Activated T-cell treated with anti-CD3 and anti-CD28 coated beads, Interleukin-2, amount 50 U/mL, for 4 hours (primary cell): Measurements from ENCODE around the gene ABCG8. TPM values are rescaled to one million over a fixed set of nuclear protein-coding genes. Genes with fewer than 3 reads are reported as not detected.
"Not testable (repeated sequence)": the region's sequence is repeated elsewhere in the genome, so short reads cannot be mapped to it uniquely, and the experiment has no call there.

Source experiments
- ATAC-seq, 2 donors: fragments of 200-7000 bp; cut with Tn5 transposase; one replicate each; pipeline ENCODE4 v1.10.0; 2021
- DNase-seq: peaks from one replicate; pipeline ENCODE4 v3.0.0-alpha.2; 2020
- H3K27me3 Mint-ChIP-seq: one replicate; pipeline ENCODE4 v1.8.0; 2021; ENCODE audit warnings: low read depth, mixed read lengths
- H3K36me3 Mint-ChIP-seq: one replicate; pipeline ENCODE4 v1.8.0; 2022; ENCODE audit warnings: mixed read lengths; ENCODE audit not compliant: insufficient read depth
- H3K4me1 Mint-ChIP-seq: one replicate; pipeline ENCODE4 v1.8.0; 2021; ENCODE audit warnings: low read depth, mixed read lengths
- H3K4me3 Mint-ChIP-seq: one replicate; pipeline ENCODE4 v1.8.0; 2021; ENCODE audit warnings: mild to moderate bottlenecking, moderate library complexity, mixed read lengths
- H3K9me3 Mint-ChIP-seq: one replicate; pipeline ENCODE4 v1.8.0; 2021; ENCODE audit warnings: mixed read lengths
- total RNA-seq, 3 donors: library from RNA; stranded (reverse); gene quantifications; one replicate each; pipeline ENCODE4 v1.2.1, GENCODE V29; 2021

The ABCG8 gene
- total RNA-seq, 3 donors from 2014 or later, result 0.05 TPM; not detected in 2

- Mint-ChIP-seq H3K27me3 (no peaks in the 10 kb centered on the region), H3K36me3 (peaks cover 42% of the 10 kb centered on the region), H3K9me3 (no peaks in the 10 kb centered on the region), H3K4me1 (no peaks in the 10 kb centered on the region), H3K4me3 (no peak overlapping the region)
- ATAC-seq (no peak), DNase-seq (no peak)
Observed at GRCh38 chr2:43898134-43898837, 59.5 kb downstream of the ABCG8 start.

GRCh38 chr2:43898838-43899346 is 60.1 kb downstream of the ABCG8 start:
- no peak for DNase-seq
- ATAC-seq, result no peak
- H3K27me3 Mint-ChIP-seq, result no peaks in the 10 kb centered on the region
- peaks cover 38% of the 10 kb centered on the region for H3K36me3 Mint-ChIP-seq
- no peaks in the 10 kb centered on the region for H3K9me3 Mint-ChIP-seq
- no peak overlapping the region for H3K4me3 Mint-ChIP-seq
- no peaks in the 10 kb centered on the region for H3K4me1 Mint-ChIP-seq

- Mint-ChIP-seq H3K9me3 (no peaks in the 10 kb centered on the region), H3K36me3 (peaks cover 36% of the 10 kb centered on the region), H3K27me3 (no peaks in the 10 kb centered on the region), H3K4me3 (no peak overlapping the region), H3K4me1 (no peaks in the 10 kb centered on the region)
- no peak for ATAC-seq
- DNase-seq, result no peak
Observed at GRCh38 chr2:43899589-43899988, 60.8 kb downstream of the ABCG8 start.

GRCh38 chr2:43905371-43905803 is 66.6 kb downstream of the ABCG8 start:
- DNase-seq (no peak), ATAC-seq (peak; percentile 43 to 59)
- Mint-ChIP-seq H3K4me1 (peaks cover 7% of the 10 kb centered on the region), H3K36me3 (peaks cover 46% of the 10 kb centered on the region), H3K4me3 (no peak overlapping the region), H3K27me3 (no peaks in the 10 kb centered on the region), H3K9me3 (no peaks in the 10 kb centered on the region)

- no peaks in the 10 kb centered on the region for H3K9me3 Mint-ChIP-seq
- H3K4me3 Mint-ChIP-seq, result no peak overlapping the region
- DNase-seq (no peak), ATAC-seq (no peak)
- no peaks in the 10 kb centered on the region for H3K27me3 Mint-ChIP-seq
- peaks cover 7% of the 10 kb centered on the region for H3K4me1 Mint-ChIP-seq
- H3K36me3 Mint-ChIP-seq, result peaks cover 43% of the 10 kb centered on the region
Observed at GRCh38 chr2:43905871-43906270, 67.1 kb downstream of the ABCG8 start.

GRCh38 chr2:43906448-43907109 is 67.8 kb downstream of the ABCG8 start:
- peaks cover 44% of the 10 kb centered on the region for H3K36me3 Mint-ChIP-seq
- DNase-seq (no peak), ATAC-seq (no peak)
- H3K9me3 Mint-ChIP-seq, result no peaks in the 10 kb centered on the region
- peaks cover 7% of the 10 kb centered on the region for H3K4me1 Mint-ChIP-seq
- H3K27me3 Mint-ChIP-seq, result no peaks in the 10 kb centered on the region
- H3K4me3 Mint-ChIP-seq, result no peak overlapping the region

- not testable (repeated sequence) for DNase-seq, H3K9me3 Mint-ChIP-seq, ATAC-seq, H3K27me3 Mint-ChIP-seq, H3K4me3 Mint-ChIP-seq, H3K4me1 Mint-ChIP-seq
- H3K36me3 Mint-ChIP-seq, result peaks cover 37% of the 10 kb centered on the region
Observed at GRCh38 chr2:43911136-43911790, 72.5 kb downstream of the ABCG8 start.

GRCh38 chr2:43924463-43924862 is 85.7 kb downstream of the ABCG8 start:
- ATAC-seq (no peak), DNase-seq (no peak)
- Mint-ChIP-seq H3K36me3 (peaks cover 36% of the 10 kb centered on the region), H3K27me3 (no peaks in the 10 kb centered on the region), H3K9me3 (no peaks in the 10 kb centered on the region), H3K4me3 (no peak overlapping the region), H3K4me1 (peaks cover 14% of the 10 kb centered on the region)

GRCh38 chr2:43925431-43925830 is 86.7 kb downstream of the ABCG8 start:
- ATAC-seq (no peak), DNase-seq (no peak)
- Mint-ChIP-seq H3K4me1 (peaks cover 18% of the 10 kb centered on the region), H3K36me3 (peaks cover 43% of the 10 kb centered on the region), H3K9me3 (no peaks in the 10 kb centered on the region), H3K4me3 (no peak overlapping the region), H3K27me3 (no peaks in the 10 kb centered on the region)

- no peak for ATAC-seq
- H3K4me3 Mint-ChIP-seq, result peak overlapping the region; percentile 46
- DNase-seq, result no peak
- no peaks in the 10 kb centered on the region for H3K27me3 Mint-ChIP-seq
- peaks cover 18% of the 10 kb centered on the region for H3K4me1 Mint-ChIP-seq
- H3K36me3 Mint-ChIP-seq, result peaks cover 46% of the 10 kb centered on the region
- no peaks in the 10 kb centered on the region for H3K9me3 Mint-ChIP-seq
Observed at GRCh38 chr2:43927442-43927841, 88.7 kb downstream of the ABCG8 start.

GRCh38 chr2:43931293-43931692 is 92.5 kb downstream of the ABCG8 start:
- H3K4me3 Mint-ChIP-seq, result no peak overlapping the region
- peaks cover 22% of the 10 kb centered on the region for H3K4me1 Mint-ChIP-seq
- H3K9me3 Mint-ChIP-seq, result no peaks in the 10 kb centered on the region
- H3K27me3 Mint-ChIP-seq, result no peaks in the 10 kb centered on the region
- no peak for DNase-seq
- ATAC-seq, result no peak
- peaks cover 50% of the 10 kb centered on the region for H3K36me3 Mint-ChIP-seq

Other genes starting within 250 kb of the ABCG8 start
- 10 to 100 TPM; 50.3 to 60.4 (median 57.0) TPM for gene THADA, start 242.9 kb upstream of the ABCG8 start, total RNA-seq
- gene PLEKHH2, start 201.7 kb upstream of the ABCG8 start, total RNA-seq, result under 1 TPM; 0.16 to 0.33 (median 0.26) TPM
- under 1 TPM in 2 of 3 donors, not detected in 1; 0.20 to 0.34 TPM for gene C1GALT1C1L, start 162.5 kb upstream of the ABCG8 start, total RNA-seq
- gene DYNC2LI1, start 64.9 kb upstream of the ABCG8 start, total RNA-seq, result 1 to 10 TPM; 5.0 to 7.5 (median 5.2) TPM
- not detected for gene ABCG5, start 132 bp upstream of the ABCG8 start, total RNA-seq
- gene LRPPRC, start 157.0 kb downstream of the ABCG8 start, total RNA-seq, result 100 to 1,000 TPM; 165 to 211 (median 185) TPM